Measurements from ENCODE around the gene RASA3. TPM values are rescaled to one million over a fixed set of nuclear protein-coding genes. Genes with fewer than 3 reads are reported as not detected.

RASA3 gene
- total RNA-seq, 1 donor from 2014 or later, result 14.6 TPM

DNA sequence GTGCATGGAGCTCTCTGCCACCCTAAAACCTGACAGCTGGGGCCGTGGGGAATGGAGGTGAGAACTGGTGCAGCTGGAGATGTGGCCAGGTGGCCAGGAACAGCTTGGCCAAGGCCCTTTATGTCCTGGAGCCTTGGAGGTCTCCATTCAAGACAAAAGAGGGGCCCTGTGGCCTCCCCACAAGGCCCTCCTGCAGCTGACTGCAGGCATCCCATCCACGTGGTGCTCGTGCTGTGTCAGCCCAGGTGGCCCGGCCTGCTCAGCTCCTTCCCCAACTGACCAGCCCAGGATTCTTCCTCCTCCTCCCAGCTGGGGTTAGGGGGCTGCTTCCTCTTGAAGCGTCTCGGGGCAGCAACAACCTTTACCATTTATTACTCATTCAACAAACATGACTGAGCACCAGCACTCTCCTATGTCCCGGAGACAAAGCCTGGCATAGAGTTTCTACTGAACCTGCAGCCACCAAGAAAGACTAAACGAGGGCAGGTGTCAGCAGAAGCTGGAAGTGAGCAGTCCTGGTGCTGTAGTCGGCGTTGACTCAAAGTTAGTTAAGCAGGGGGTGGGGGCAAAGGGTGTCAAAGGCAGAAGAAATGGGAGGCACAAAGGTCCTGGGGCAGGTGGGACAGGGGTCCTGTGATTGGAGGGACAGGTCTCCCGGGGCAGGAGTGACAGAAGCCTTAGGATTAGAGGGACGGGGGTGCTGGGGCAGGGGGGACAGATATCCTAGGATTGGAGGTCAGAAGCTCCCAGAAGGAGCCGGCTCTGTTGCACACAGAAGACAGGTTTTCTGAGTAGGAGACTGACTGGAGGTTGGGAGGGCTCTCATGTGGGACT lies 135.3 kb downstream of the RASA3 start:
- H3K27me3 Mint-ChIP-seq (ENCODE audit: low read depth), result no peaks in the 10 kb centered on the region
- no peak overlapping the region for H3K27ac Mint-ChIP-seq
- no peak for DNase-seq (ENCODE audit: low spot score in 2 of 2, unreplicated experiment in 2 of 2)
- H3K36me3 Mint-ChIP-seq, result no peaks in the 10 kb centered on the region
- no peak overlapping the region for H3K4me3 Mint-ChIP-seq
- H3K4me1 Mint-ChIP-seq, result peaks cover 11% of the 10 kb centered on the region
- TF ChIP-seq, protein P1, sequence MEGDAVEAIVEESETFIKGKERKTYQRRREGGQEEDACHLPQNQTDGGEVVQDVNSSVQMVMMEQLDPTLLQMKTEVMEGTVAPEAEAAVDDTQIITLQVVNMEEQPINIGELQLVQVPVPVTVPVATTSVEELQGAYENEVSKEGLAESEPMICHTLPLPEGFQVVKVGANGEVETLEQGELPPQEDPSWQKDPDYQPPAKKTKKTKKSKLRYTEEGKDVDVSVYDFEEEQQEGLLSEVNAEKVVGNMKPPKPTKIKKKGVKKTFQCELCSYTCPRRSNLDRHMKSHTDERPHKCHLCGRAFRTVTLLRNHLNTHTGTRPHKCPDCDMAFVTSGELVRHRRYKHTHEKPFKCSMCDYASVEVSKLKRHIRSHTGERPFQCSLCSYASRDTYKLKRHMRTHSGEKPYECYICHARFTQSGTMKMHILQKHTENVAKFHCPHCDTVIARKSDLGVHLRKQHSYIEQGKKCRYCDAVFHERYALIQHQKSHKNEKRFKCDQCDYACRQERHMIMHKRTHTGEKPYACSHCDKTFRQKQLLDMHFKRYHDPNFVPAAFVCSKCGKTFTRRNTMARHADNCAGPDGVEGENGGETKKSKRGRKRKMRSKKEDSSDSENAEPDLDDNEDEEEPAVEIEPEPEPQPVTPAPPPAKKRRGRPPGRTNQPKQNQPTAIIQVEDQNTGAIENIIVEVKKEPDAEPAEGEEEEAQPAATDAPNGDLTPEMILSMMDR (IDR thresholded peaks at IDR 0.05; ENCODE audit: unreplicated experiment), result no peak
- H3K9me3 Mint-ChIP-seq, result no peaks in the 10 kb centered on the region

DNA sequence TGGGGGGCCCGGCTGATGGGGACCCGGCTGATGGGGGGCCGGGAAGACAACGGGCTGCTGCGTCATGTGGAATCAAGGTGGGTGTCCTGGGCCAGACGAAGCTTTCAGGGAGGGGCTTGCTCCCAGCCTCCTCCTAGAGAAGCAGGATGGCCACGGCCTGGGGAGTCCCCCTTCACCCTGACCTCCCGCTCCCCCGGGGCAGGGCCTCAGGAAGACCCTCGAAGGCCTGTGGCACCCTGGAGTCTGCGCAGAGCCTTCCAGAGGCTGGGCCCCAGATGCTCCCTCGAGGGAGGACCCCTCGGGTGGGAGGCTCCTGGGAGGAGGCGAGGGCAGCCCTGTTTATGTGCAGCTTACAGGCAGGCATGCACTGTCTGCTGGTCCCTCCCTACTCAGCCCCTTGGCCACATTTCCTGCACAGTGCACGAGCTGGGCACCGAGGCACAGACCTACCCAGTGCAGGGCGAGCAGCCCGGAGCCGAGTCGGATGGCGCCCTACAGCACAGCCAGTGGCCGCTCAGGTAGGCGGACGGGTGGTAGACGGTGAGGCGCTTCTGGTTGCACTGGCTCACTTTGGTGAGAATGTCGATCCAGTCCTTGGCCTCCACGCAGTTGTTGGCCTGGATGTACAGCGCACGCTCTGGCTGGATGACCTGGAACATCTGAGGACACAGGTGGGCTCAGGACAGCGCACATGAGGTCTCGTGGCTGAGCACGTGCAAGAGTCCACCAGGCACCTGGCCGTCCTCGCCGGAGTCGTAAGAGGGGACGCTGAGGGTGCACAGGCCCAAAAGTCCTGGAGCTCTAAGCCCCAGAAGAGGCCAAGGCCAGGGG lies 136.1 kb downstream of the RASA3 start:
- Mint-ChIP-seq H3K4me1 (peaks cover 11% of the 10 kb centered on the region), H3K9me3 (no peaks in the 10 kb centered on the region), H3K27ac (no peak overlapping the region), H3K36me3 (no peaks in the 10 kb centered on the region), H3K4me3 (no peak overlapping the region), H3K27me3 (ENCODE audit: low read depth) (no peaks in the 10 kb centered on the region)
- DNase-seq (ENCODE audit: low spot score in 2 of 2, unreplicated experiment in 2 of 2), result peak in 1 of 2 experiments; percentile 9
- TF ChIP-seq, protein P1 (IDR thresholded peaks at IDR 0.05; ENCODE audit: unreplicated experiment), result no peak

DNA sequence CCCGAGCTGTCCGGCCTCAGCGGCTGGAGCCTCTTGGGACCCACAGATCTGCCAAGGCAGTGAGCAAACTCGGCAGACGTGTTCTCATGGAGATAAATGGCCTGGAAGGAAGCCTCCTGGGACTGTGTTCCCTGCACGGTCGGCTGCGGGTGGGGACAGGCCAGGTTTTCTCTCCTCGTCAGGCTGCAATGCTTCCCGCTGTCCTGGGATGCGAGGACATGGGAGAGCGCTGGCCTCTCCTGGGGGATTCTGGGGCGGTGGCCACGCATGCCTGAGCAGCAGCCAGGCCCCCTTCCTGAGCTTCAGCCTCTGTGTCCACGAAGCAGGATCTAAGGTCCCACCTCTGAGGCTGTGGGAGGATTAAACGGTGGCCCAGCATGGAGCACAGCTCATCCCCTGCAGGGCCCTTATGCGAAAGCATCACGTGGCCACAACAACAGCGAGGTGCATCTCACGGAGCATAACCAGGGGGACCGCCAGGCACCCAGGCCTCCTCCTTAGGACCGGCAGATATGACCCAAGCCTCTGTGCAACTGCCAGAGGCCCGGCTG lies 137.3 kb downstream of the RASA3 start:
- peaks cover 11% of the 10 kb centered on the region for H3K4me1 Mint-ChIP-seq
- H3K4me3 Mint-ChIP-seq, result no peak overlapping the region
- H3K27ac Mint-ChIP-seq, result no peak overlapping the region
- no peaks in the 10 kb centered on the region for H3K27me3 Mint-ChIP-seq (ENCODE audit: low read depth)
- no peaks in the 10 kb centered on the region for H3K36me3 Mint-ChIP-seq
- DNase-seq (ENCODE audit: low spot score in 2 of 2, unreplicated experiment in 2 of 2), result peak in 1 of 2 experiments; percentile 13
- TF ChIP-seq, protein P1 (IDR thresholded peaks at IDR 0.05; ENCODE audit: unreplicated experiment), result no peak
- no peaks in the 10 kb centered on the region for H3K9me3 Mint-ChIP-seq

DNA sequence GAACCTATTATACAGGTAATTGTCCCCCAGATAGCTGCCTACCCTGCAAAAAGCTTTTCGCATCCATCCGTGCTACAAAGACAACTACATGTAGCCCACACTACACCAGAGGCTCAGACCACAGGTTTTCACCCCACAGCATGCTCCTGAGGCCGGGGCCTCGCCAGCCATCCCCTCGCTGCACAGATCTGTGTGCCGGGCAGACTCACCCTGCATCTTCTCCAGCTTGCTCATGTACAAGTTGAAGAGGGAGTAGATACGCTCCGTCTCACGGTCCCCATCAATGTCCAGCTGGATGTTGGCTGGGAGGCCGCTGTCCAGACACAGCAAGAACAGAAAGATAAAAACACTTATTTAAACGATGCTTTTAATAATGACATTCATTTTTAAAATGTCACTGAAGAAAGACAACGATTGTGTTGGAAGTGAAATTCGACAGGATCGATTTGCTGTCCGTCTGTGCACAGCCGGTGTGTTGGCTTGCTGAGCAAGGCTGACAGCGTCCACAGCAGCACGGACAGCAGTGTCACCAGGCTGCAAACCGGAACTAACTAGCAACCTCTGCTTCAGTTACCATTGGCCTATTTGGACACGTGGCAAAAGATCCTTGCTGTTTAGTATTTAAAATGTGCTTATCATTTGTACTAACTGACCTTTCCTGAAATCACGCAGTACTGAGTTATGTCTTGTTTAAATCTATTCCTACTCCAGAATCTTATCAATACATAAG lies 140.0 kb downstream of the RASA3 start:
- no peaks in the 10 kb centered on the region for H3K4me1 Mint-ChIP-seq
- H3K9me3 Mint-ChIP-seq, result peaks cover 8% of the 10 kb centered on the region
- H3K4me3 Mint-ChIP-seq, result no peak overlapping the region
- H3K27ac Mint-ChIP-seq, result no peak overlapping the region
- TF ChIP-seq, protein P1 (IDR thresholded peaks at IDR 0.05; ENCODE audit: unreplicated experiment), result no peak
- H3K36me3 Mint-ChIP-seq, result no peaks in the 10 kb centered on the region
- DNase-seq (ENCODE audit: low spot score in 2 of 2, unreplicated experiment in 2 of 2), result no peak
- no peaks in the 10 kb centered on the region for H3K27me3 Mint-ChIP-seq (ENCODE audit: low read depth)

DNA sequence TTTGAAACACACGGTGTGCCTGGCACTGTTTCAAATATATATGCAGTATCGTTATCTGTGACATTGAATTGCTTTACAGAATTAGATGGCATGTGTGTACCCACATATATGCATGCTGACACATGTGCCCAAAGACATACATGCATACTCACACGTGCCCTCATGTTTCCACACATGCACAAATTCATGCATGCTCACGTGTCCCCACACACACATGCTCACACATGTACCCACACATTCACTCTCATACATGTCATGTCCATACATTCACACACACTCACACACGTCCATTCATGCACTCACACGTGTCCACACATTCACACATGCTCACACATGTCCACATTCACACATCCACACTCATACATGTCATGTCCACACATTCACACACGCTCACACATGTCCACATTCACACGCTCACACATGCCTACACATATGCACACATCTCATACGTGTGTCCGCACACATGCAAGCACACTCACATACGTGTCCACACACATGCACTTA lies 140.7 kb downstream of the RASA3 start:
- Mint-ChIP-seq H3K4me1 (no peaks in the 10 kb centered on the region), H3K27me3 (ENCODE audit: low read depth) (no peaks in the 10 kb centered on the region), H3K4me3 (no peak overlapping the region), H3K36me3 (no peaks in the 10 kb centered on the region), H3K27ac (no peak overlapping the region), H3K9me3 (peaks cover 8% of the 10 kb centered on the region)
- no peak for DNase-seq (ENCODE audit: low spot score in 2 of 2, unreplicated experiment in 2 of 2)
- TF ChIP-seq, protein P1 (IDR thresholded peaks at IDR 0.05; ENCODE audit: unreplicated experiment), result no peak
